Left renal cortex interstitium (tissue), 4 donors: ENCODE data around the gene PRR5L. TPM values are rescaled to one million over a fixed set of nuclear protein-coding genes. Genes with fewer than 3 reads are reported as not detected.
"Not testable (repeated sequence)": the region's sequence is repeated elsewhere in the genome, so short reads cannot be mapped to it uniquely, and the experiment has no call there.

ENCODE experiments used
- DNase-seq, 4 donors: peaks; one replicate each; pipeline ENCODE4 v3.0.0-alpha.2; 2013; ENCODE audit warnings: low read depth in 4 of 4, low spot score in 2 of 4, missing footprints in 1 of 4
- polyA plus RNA-seq, 4 donors: library from polyadenylated mRNA; unstranded; fragments of 120-200 nt; gene quantifications; one replicate each; pipeline ENCODE4 v1.2.1, GENCODE V29; 2013; ENCODE audit not compliant: insufficient read length in 4 of 4

The PRR5L gene
- polyA plus RNA-seq, 4 donors = 16.0 to 24.4 (median 16.5) TPM

DNA sequence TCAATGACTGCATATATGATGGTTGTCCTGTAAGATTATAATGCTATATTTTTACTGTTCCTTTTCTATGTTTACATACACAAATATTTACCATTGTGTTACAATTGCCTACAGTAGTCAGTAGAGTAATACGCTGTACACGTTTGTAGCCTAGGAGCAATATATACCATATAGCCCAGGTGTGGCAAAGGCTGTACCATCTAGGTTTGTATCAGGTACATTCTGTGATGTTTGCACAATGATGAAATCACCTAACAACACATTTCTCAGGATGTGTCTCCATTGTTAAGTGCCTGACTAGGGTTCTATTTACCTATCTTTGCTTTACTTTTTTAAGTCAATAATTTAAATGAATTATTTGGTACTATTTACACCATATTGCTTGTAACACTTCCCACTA is 21.9 kb downstream of the PRR5L start:
- no peak for DNase-seq

DNA sequence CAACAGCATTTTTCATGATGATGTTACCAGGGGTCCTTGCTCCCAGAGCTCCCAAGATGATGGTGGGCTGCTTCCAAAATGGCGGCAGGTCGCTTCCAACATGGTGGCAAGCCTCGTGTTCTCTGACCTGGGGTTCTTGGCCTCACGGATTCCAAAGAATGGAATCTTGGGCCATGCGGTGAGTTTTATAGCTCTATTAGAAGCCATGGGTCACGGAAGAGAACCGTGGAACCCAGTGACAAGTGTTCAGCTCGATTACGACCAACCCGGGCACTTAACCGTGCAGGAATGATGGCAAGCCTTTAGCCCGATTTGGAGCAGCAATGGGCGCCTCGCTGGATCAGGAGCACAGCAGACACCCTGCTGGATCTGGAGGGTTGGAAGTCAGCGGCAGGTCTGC is 28.9 kb downstream of the PRR5L start:
- not testable (repeated sequence) for DNase-seq

DNA sequence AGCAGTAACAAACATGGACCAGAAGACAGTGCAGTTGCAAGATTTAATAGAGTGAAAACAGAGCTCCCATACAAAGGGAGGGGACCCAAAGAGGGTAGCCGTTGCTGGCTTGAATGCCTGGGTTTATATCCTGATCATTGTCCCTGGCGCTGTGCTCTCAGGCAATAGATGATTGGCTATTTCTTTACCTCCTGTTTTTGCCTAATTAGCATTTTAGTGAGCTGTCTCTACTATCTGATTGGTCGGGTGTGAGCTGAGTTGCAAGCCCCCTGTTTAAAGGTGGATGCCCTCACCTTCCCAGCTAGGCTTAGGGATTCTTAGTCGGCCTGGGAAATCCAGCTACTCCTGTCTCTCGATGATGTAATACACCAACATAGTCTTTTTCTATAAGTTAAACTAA is 29.3 kb downstream of the PRR5L start:
- DNase-seq = not testable (repeated sequence)

DNA sequence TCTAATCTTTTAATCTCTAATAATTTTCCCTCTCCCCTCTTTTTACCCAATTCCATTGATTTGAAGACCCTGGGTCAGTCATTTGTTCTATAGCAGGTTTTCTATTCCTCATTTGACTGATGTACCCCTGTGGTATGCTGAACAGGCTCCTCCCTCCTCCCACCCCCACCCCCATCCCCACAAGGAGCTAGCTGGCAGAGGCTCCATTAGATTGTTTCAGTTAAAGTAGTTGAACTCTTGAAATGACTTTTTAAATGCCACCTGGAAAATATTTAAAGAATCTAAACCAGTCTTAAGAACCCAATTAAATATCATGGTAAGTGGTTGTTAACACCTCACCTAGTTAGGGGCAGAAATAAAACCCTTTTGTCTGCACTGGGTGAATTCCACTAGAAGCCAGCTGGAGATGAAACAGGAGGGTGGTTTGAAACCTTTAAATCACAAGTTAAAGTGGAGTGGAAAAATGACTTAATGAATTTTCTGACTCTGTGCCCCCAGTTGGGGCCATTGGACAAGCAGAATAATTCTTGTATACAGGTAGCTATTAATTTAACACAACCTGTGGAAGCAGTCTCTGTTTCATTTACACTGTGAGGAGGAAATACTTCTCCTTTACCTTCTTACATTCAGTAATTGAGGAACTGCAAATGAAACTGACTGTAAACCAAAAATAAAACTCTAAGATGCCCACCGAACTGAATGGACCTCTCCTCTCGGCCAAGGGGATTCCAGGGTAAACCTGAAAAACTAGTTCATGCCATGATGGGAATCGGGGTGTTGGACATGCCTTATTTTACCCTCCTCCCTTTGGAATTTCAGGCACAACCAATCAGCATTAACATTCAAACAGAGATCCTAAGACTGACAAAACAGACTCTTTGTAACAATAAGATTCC is 30.7 kb downstream of the PRR5L start:
- DNase-seq = no peak

DNA sequence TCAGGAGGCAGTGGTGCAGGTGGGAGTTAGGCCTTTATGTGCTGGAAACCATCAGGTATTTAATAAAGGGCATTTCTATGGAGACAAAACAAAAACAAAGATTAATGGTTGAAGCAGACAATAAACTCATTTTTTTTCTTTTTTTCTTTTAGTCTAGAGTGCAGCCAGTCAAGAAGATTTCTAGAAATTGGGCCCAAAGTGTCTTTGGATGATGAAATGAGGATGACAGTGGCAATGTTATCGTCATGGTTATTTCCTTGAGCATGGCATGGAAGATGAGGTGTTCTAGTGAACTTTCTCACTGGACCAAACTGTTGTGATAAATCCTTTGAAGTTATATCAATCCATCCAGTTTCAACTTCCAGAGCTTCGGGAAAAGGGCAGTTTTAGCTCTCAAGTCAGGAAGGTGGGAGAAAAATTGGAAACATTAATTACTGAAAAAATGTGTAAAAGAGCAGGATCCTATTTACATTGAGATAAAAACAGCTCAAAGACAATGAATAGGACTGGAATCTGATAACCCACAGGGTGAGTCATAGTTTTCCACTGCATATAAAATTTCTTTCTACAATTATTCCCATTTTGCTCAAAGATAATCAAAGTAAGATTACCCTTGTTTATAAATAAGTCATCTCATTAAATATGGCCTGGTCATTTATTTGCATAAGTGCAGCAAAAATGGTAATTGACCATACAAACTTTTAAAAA is 33.0 kb downstream of the PRR5L start:
- no peak for DNase-seq

DNA sequence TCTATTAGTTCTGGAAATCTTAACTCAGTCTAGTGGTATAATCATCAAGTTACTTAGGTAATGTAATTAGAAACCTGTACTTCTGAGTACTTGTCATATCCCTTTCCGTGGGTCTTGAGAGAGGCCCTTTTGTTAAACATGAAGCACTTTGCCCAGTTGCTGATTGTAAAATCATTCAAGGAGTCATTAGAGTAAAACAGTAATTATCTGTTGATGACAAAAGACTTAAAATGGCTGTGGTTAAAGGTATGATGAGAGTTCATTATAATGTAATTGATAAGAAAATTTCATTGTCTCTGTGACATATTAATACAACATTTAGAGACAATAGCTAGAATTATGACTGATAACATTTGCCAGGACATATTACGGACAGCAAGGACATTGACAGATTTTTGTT is 34.3 kb downstream of the PRR5L start:
- no peak for DNase-seq

DNA sequence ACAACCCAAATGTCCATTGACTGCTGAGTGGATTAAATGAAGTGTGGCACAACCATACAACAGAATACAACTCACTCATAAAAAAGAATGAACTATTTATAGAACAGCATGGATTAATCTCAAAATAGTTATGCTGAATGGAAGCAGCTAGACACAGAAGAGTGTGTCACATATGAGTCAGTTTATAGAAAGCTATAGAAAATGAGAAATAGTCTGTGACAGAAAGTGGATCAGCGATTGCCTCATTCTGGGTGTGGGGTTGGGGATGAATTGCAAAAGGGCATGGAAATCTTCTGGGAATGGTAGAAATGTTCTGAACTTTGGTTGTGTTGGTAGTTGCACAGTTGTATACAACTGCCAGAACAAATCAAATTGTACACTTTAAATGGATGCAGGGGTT is 37.4 kb downstream of the PRR5L start:
- DNase-seq = no peak

DNA sequence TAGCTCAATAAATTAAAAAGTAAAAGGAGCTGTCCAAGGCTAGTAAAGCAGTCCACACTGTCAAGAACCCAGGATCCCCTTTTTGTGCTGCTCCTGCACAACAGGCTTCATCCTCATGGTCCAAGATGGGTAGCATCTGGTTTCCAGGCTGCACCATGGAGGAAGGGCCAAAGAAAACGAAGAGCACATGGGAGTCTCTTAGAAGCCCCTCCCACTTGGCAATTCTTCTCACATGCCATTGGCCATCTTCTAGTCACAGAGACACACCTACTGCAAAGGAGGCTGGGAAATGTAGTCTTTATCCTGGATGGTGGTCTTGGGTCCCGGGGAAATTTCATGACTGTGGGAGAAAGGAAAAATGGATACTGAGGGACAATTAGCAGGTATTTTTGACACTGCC is 37.8 kb downstream of the PRR5L start:
- DNase-seq = no peak

DNA sequence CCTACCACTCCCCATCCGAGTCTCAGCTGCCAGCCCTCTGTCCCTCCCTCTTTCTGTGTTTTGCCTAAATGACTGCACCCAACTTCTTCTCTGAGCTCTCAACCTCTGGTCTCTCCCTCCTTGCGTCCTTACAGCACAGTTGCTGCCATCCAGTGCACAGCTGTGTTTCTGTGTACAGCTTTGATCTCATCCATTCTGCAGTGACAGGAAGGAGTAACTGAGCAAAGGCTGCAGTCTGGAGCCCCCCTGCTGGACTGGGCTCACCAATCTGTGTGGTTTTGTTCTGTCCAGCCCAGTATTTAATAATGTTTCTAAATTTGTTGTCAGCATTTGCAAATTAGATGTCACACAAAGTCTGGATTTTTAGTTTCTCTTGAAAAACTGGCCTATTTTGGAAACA is 43.8 kb downstream of the PRR5L start:
- no peak for DNase-seq

DNA sequence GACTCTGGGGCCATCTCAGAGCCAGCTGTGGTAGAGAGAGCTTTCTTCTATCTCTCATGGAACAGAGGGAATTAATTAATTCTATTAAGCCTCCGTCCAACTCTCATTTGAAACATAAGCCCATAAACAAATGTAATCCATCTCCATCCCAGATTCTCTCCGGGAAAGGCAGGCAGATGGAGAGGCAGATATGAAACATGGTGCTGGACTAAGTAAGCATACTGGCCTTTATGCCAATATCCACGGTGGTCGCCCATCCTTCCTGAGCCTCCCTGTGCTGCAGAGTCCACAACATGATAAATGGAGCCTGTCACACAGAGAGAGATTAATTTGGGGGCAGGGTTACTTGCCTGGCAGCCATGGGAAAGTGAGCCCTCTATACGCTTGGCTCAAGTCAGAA is 44.8 kb downstream of the PRR5L start:
- no peak for DNase-seq

DNA sequence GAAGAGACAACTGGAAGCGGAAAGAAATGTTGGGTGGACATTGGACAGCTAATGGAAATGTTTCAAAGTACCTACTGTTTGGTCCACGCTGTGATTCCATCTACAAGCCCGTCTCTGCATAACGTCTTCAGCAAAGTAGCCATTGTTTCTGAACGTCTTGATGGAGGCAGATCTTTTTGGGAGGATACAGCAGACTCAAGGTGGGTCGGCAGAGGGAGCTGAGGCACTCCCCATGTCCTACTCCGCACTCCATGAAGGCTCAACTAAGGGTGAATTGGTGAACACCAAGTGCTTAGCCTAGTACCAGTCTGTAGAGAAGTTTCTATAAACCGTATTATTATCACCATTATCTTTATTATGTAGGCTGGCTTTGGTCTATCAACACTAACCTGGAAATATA is 45.8 kb downstream of the PRR5L start:
- no peak for DNase-seq

DNA sequence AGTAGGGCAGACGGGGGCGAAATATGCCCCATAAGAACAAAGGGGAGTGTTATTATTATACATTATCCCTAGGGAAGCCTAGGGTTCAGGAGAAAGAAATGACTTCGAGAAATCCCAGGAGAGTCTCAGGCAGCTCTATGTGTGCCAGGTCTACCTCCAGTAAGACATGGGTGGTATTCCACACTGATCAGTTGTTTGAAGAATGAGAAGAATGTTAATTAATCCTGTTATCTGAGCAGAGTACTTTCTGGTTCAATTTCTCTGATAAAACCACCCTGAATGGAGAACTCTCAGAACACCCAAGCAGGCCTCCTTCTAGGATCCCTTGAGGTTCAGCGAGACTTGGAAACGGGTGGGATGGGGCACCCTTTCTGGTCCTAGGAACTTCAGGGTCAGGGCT is 46.2 kb downstream of the PRR5L start:
- DNase-seq = no peak

DNA sequence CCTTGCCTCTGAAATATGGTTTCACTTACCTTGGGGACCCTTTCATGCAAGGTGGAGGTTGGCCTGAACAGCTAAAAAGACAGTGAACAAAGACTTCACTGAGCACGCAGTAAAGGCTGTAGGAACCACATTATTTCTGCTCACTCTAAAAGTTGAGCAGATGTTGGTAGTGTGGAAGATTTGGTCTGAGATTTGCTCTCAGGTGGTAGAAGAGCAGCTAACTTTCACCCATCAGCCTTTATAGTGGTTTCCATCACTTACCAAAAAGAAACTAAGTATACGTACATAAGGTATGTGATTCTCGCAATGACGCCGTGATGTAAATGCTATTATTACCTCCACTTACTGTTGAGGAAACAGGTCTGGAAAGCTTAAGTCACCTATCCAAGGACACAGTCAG is 47.3 kb downstream of the PRR5L start:
- no peak for DNase-seq

DNA sequence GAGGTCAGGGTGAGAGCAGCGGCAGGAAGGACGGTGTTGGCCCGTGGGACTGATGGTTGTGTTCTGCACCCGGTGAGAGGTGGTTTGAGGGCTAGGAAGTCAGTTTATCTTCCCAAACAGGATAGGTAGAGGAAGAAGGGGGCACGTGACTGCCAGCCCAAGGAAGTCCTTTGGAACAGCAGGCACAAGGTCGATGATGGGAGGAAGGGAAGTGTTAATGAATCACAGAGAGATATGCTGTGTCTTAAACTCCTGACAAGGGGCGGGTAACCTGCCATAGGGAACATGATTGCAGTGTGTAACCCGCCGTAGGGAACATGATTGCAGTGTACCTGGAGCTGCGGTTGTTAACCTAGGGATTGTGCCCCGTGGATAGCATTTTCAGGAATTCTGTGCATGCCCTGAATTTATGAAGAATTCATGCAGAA is 49.0 kb downstream of the PRR5L start:
- no peak for DNase-seq

DNA sequence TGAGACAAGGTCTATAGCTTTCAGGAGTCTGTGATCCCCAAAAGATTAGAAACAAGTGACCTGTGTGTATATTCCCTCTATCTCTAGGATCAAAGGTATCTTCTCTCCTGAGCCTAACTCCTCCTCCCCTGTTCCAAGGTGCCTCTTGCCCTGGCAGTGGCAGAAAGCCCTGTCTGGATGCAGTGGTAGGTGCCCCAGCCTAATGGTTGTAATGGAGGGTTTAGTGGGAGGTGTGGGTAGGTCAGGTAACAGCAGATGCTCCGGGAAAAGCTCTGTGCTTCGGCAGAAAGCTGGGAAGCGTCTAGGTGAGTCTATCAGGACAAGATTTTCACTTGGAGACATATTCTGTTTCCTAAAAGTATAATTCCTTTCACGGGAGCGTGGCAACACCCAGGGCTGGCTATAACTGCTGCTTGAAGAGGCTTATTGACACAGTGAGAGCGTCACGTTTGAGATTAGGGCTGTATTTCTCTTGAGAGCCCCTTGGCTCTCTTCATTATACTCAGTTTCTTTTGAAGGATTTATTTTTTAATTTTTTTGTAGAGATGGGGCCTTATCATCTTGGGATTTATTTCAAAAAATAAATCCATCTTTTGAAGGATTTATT is 49.5 kb downstream of the PRR5L start:
- no peak for DNase-seq

DNA sequence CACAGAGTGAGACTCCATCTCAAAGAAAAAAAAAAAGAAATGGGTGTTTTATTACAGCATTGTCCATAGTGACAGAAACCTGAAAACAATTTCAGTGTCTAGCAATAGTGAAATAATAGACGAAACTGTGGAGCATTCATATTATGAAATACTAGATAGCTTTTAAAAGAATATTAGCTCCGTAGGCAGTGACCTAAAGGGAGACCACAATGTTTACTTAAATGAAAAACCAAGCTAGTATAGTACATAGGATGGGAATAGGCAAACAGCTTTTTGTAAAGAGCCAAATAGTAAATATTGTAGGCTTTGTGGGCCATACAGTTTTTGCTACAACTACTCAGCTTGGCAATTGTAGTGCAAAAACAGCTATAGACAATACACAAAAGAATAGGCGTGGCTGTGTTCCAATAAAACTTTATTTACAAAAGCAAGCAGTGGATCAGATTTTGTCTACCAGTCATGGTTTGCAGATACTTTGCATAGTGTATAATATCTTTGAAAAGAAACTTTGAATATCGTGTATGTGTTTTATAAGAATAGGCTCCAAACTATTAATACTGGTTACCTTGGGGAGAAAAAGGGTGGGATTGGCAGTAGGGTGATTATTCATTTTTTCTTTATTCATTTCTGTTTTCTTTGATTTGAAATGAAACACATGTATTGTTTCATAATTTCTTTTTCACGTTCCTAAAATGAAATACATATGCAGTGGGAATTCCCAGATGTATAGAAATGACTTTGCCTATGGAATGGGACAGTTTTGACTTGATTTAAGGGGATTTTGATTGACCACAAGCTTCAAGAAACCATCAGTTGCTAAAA is 50.7 kb downstream of the PRR5L start:
- no peak for DNase-seq

DNA sequence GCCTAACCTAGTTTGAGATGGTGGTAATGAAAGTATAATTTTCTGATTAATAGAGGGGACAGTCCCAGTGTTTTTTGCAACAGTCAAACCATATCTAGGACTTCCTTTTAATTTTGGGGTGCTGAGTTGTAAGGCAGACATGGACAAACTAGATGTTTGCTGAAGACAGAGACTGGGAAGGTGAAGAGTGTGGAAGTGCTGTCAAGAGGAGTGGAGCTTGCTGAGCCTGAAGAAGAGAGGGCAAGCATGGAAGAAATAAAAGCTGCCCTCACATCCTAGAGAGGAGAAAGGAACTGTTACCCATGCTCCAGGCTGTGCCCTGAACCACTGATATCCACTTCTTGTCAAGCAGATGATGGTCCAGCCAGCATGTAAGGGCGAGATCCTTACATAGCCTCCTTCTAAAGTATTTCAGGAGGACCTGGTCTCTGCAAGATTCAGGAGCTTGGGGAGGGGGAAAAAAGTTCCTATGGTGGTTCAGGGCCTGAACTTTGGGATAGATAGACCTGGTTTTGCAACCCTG is 51.4 kb downstream of the PRR5L start:
- DNase-seq = no peak

DNA sequence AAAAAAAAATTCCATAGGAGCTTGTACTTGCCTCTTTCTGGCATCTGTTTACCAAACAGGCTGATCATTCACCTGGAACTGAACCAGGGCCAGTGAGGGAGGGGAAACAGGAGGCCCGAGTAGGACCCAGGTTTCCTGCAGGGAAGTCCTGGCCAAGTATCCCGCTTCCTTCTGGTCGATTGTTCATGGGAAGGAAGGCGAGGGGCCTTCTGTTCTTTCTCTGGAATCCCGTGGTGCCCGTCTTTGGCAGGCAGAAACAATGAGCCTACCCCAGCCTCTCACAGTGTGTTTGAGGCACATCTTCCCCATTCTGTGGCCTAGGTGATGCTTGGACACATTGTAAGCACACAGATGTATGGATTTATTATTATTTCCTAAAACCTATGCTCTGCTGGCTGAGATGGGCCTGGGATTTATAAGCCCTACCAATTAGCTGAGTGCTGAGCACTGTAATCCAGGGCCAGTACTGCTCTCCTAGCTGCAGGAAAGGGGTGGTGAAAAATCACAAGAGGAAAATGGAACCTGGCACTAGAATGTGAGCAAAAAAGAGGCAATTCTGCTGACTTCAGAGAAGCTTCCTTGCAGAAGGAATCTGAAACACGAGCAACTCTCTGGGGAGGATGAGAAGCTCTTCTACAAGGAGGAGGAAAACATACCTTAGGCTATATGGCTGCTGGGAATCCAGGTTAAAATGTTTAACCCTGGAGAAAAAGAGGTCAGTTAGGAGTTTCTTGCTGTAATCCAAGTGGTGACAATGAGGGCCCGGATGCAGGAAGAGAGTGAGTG is 53.5 kb downstream of the PRR5L start:
- DNase-seq = no peak

DNA sequence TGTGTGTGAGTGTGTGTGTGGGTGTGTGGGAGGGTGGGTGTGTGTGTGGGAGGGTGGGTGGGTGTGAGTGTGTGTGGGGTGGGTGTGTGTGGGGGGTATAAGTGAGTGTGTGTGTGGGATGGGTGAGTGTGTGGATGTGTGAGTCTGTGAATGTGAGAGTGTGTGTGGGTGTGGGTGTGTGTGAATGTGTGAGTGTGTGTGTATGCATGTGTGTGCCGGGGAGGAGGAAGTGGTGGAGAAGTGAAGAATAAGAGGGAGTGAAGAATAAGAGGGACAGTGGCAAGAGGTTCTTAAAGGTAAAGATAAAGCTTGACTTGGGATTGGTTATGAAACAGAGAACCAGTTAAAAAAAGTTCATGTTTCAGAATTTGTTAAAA is 54.0 kb downstream of the PRR5L start:
- no peak for DNase-seq

DNA sequence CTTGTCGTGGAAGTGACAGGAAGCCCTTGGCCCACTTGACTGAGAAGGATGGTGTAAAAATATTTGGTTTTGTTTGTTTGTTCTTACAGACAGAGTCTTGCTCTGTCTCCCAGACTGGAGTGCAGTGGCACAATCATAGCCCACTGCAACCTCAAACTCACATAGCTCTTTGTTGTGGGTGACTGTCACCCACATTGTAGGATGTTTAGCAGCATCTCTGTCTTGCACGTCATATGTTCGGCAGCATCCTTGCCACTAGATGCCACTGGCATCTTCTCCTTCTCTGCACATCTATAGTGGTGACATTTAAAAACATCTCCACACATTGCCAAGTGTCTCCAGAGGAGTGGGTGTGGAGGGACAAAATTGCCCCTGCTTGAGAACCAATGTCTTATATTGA is 56.8 kb downstream of the PRR5L start:
- DNase-seq = no peak
